Upper lobe of left lung (tissue), 4 donors: Measurements from ENCODE around the gene ATP8B1.

ENCODE experiments used
- EP300 ChIP-seq, 4 donors: sonication (generic); formaldehyde crosslinking; IDR thresholded peaks; one replicate each; pipeline ENCODE4 v1.5.1; 2017; ENCODE audit warnings: antibody characterized with exemption in 4 of 4, control low read depth in 2 of 4
- POLR2A ChIP-seq, 4 donors: fragments of 450-650 bp; IDR thresholded peaks; one replicate each; pipeline ENCODE4 v1.5.1; 2016 to 2017; ENCODE audit warnings: antibody characterized with exemption in 4 of 4, mild to moderate bottlenecking in 2 of 4
- POLR2AphosphoS5 ChIP-seq, 2 donors: sonication (generic); formaldehyde crosslinking; IDR thresholded peaks; one replicate each; pipeline ENCODE4 v1.5.1; 2017; ENCODE audit warnings: antibody characterized with exemption in 2 of 2
- TF ChIP-seq, protein P1 (sequence below), 6 experiments: fragments of 450-650 bp in 4 of 6; fragments of 200-600 bp in 2 of 6; sonication (generic) in 2 of 6; IDR thresholded peaks; one replicate each; pipeline ENCODE4 v1.5.1; 2016 to 2019; ENCODE audit warnings: antibody characterized with exemption in 6 of 6

DNA sequence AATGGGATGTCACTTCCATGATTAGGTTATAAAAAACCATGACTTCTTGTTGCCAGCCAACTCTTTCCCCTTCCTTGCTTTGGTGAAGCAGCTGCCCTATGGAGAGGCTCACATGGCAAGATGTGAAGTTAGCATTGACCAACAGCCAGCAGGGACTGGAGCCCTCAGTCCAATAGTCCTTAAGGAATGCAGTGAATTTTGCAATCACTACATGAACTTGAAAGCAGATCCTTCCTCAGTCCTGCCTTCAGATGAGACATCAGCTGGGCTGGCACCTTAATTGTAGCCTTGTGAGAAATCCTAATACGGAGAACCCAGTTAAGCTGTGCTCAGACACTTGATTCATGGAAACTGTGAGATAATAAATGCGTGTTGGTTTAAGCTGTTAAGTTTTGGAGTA, 61.8 kb downstream of the ATP8B1 start:
- TF ChIP-seq, protein P1, sequence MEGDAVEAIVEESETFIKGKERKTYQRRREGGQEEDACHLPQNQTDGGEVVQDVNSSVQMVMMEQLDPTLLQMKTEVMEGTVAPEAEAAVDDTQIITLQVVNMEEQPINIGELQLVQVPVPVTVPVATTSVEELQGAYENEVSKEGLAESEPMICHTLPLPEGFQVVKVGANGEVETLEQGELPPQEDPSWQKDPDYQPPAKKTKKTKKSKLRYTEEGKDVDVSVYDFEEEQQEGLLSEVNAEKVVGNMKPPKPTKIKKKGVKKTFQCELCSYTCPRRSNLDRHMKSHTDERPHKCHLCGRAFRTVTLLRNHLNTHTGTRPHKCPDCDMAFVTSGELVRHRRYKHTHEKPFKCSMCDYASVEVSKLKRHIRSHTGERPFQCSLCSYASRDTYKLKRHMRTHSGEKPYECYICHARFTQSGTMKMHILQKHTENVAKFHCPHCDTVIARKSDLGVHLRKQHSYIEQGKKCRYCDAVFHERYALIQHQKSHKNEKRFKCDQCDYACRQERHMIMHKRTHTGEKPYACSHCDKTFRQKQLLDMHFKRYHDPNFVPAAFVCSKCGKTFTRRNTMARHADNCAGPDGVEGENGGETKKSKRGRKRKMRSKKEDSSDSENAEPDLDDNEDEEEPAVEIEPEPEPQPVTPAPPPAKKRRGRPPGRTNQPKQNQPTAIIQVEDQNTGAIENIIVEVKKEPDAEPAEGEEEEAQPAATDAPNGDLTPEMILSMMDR (IDR thresholded peaks at IDR 0.05): no peak
- no peak for TF ChIP-seq POLR2A (IDR thresholded peaks at IDR 0.05)
- TF ChIP-seq EP300 (IDR thresholded peaks at IDR 0.05): no peak
- no peak for TF ChIP-seq POLR2AphosphoS5 (IDR thresholded peaks at IDR 0.05)
